Heart right ventricle (tissue), 16 donors: Measurements from ENCODE around the gene SHANK1. TPM values are rescaled to one million over a fixed set of nuclear protein-coding genes. Genes with fewer than 3 reads are reported as not detected.

Source experiments
- ATAC-seq, 8 donors: fragments of 200-7000 bp; cut with Tn5 transposase; one replicate each; pipeline ENCODE4 v1.9.1; 2020; ENCODE audit warnings: mild to moderate bottlenecking in 8 of 8, moderate library complexity in 8 of 8, moderate number of reproducible peaks in 1 of 8
- DNase-seq, 2 donors: peaks; one replicate each; pipeline ENCODE4 v3.0.0-alpha.2; 2020
- H3K27ac ChIP-seq, 10 donors: fragments of 200-600 bp; sonication (generic) in 2 of 10; one replicate each; pipeline versions ENCODE4 v1.5.0 to v1.8.0; 2020 to 2022; ENCODE audit warnings: mild to moderate bottlenecking in 3 of 10
- H3K27me3 ChIP-seq, 7 donors: fragments of 200-600 bp; one replicate each; pipeline ENCODE4 v1.8.0; 2021 to 2022; ENCODE audit warnings: mild to moderate bottlenecking in 2 of 7
- H3K36me3 ChIP-seq, 9 donors: fragments of 200-600 bp; sonication (generic) in 1 of 9; one replicate each; pipeline versions ENCODE4 v1.5.0 to v1.8.0; 2020 to 2022; ENCODE audit warnings: mild to moderate bottlenecking in 2 of 9
- H3K4me1 ChIP-seq, 9 donors: fragments of 200-600 bp; sonication (generic) in 1 of 9; one replicate each; pipeline versions ENCODE4 v1.5.0 to v1.8.0; 2020 to 2022; ENCODE audit warnings: mild to moderate bottlenecking in 4 of 9
- H3K4me3 ChIP-seq, 10 donors: fragments of 200-600 bp; sonication (generic) in 2 of 10; one replicate each; pipeline versions ENCODE4 v1.5.0 to v1.8.0; 2020 to 2022; ENCODE audit warnings: mild to moderate bottlenecking in 7 of 10, moderate library complexity in 2 of 10
- H3K9me3 ChIP-seq, 11 donors: fragments of 200-600 bp in 10 of 11; sonication (generic) in 2 of 11; one replicate each; pipeline versions ENCODE4 v1.5.0 to v1.8.0; 2013 to 2022; ENCODE audit warnings: mild to moderate bottlenecking in 2 of 11, control low read depth in 1 of 11, moderate library complexity in 1 of 11
- WGBS, 2 donors: extraction: QIAGEN DNeasy Blood & Tissue Kit; methylation state at CpG; one replicate each; pipeline ENCODE4 v1.1.7; 2013; ENCODE audit warnings: inconsistent platforms in 1 of 2; 5-methylcytosine and 5-hydroxymethylcytosine counted together
- intact Hi-C, 10 donors: fragments of 100-400 bp; cut with DNase I; formaldehyde crosslinking; loops; one replicate each; pipeline versions ENCODE4 v1.11.1 to v1.14.2; 2022
- polyA plus RNA-seq, 2 donors: library from polyadenylated mRNA; stranded (reverse); fragments of 200-250 nt; gene quantifications; one replicate each; pipeline ENCODE4 v1.2.3, GENCODE V29; 2013
- total RNA-seq, 10 donors: library from RNA; stranded (reverse); fragmentation: NEBNext Ultra II Directional in 3 of 10; extraction: Animal tissue kit (Norgen Biotek cat#: 25700) in 3 of 10; gene quantifications; one replicate each; pipeline versions ENCODE4 v1.2.1 to v1.2.4, GENCODE V29; 2021 to 2023
- TF ChIP-seq, protein P1 (sequence below), 9 donors: fragments of 200-600 bp; sonication (generic) in 2 of 9; IDR thresholded peaks; one replicate each; pipeline versions ENCODE4 v1.5.0 to v1.8.0; 2021 to 2022; ENCODE audit warnings: antibody characterized with exemption in 9 of 9, mild to moderate bottlenecking in 5 of 9, moderate library complexity in 1 of 9
- donor health status: Arrhythmogenic right ventricular cardiomyopathy.
- donor health status: ischemic (EF 13 %, LVEDD 7.1; RV severe dilation, severe dysfunction).
- donor health status: healthy with polysubstance abuse.
- donor health status: DM: no; HTN: yes; CAD: no.
- donor health status: DM: no; HTN: no; CAD: no.
- donor health status: ischemic (EF 25% LVEDD 6.9; RV normal size, moderate dysfunction).
- donor health status: ischemic (EF 25% LVEDD 5.7; RV mildly dilated, moderate dysfunction).
- donor health status: healthy.
- donor health status: DM: yes; HTN: yes; CAD: no.
- donor health status: Ischemic cardiomyopathy.
- donor health status: ischemic (EF 35%, LVEDD 5.7; RV mildly dilated, moderate dysfunction).
- donor health status: nonischemic (EF 11% LVEDD 7.7; RV severe dilation, severe dysfunction).
- donor health status: DM: yes; HTN: yes; CAD: no.
- donor health status: PGD.
- donor health status: ischemic (EF 29% LVEDD 5.4; RV normal size, mild dysfunction).
- donor health status: nonischemic (EF 23%, LVEDD 6.1; RV moderate dilation, normal function).

The SHANK1 gene
- total and polyA plus RNA-seq, 12 donors: 0.07 to 1.5 (median 0.37) TPM; not detected in 1

DNA sequence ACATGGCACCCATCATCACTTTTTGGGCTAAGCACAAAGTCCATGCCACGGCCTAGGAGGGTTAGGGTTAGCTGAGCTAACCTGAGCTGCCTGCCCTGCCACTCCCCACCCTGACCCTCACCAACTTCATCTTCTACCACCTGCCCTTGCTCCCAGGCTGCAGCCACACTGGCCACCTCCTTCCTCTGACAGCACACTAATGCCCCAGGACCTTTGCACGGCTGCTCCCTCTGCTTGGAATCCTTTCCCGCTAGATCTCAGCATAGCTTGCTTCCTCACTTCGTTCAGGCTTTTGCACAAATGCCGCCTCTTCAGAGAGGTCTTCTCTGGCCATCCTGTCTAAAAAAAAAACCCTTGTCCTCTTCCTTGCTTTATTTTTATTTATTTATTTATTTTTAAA is 13.2 kb downstream of the SHANK1 start:
- TF ChIP-seq, protein P1, sequence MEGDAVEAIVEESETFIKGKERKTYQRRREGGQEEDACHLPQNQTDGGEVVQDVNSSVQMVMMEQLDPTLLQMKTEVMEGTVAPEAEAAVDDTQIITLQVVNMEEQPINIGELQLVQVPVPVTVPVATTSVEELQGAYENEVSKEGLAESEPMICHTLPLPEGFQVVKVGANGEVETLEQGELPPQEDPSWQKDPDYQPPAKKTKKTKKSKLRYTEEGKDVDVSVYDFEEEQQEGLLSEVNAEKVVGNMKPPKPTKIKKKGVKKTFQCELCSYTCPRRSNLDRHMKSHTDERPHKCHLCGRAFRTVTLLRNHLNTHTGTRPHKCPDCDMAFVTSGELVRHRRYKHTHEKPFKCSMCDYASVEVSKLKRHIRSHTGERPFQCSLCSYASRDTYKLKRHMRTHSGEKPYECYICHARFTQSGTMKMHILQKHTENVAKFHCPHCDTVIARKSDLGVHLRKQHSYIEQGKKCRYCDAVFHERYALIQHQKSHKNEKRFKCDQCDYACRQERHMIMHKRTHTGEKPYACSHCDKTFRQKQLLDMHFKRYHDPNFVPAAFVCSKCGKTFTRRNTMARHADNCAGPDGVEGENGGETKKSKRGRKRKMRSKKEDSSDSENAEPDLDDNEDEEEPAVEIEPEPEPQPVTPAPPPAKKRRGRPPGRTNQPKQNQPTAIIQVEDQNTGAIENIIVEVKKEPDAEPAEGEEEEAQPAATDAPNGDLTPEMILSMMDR (IDR thresholded peaks at IDR 0.05): no peak
- Histone ChIP-seq H3K27ac (no peak overlapping the region), H3K4me3 (no peak overlapping the region), H3K27me3 (peaks cover 5 to 70% (median 48%) of the 10 kb centered on the region in 7 donors), H3K9me3 (no peaks in the 10 kb centered on the region), H3K36me3 (no peaks in the 10 kb centered on the region), H3K4me1 (no peaks in the 10 kb centered on the region)
- intact Hi-C loops: loop anchor here in 4 of 10 donors (5.0 to 10.0 kb wide), 2 partner anchors 78 to 216 kb away; no protein-coding TSS in a partner anchor
- ATAC-seq (no peak), DNase-seq (no peak)
- 63 to 66% methylated on average over 5 of the region's 5 CpGs for WGBS, 2 donors

DNA sequence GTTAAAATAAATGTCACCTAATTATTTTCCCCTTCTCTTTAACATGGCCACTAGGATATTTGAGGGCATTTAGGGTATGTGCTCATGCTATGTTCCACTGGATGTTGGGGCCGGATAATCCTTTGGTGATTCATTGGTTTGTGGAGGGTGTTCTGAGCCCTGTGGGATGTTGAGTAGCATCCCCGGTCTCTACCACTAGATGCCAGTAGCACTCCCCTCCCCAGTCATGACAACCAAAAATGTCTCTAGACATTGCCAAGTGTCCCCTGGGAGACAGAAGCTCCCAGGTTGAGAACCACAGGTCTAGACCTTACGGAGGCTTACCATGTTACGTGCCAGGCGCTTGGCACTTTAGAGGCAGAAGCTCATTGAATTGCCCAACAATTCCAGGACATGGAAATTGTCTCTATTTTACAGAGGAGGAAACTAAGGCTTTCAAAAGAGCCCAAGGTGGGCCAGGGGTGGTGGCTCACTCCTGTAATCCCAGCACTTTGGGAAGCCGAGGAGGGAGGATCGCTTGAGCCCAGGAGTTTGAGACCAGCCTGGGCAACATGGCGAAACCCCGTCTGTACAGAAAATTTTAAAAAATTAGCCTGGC is 14.1 kb downstream of the SHANK1 start:
- H3K4me3 ChIP-seq: no peak overlapping the region
- DNase-seq (no peak), ATAC-seq (peak in 3 of 8 donors; percentile 42 to 58 (median 44))
- H3K27me3 ChIP-seq: peaks cover 5 to 72% (median 46%) of the 10 kb centered on the region in 7 donors
- intact Hi-C loops: loop anchor here in 4 of 10 donors (2.0 to 10.0 kb wide), 3 partner anchors 77 to 217 kb away; no protein-coding TSS in a partner anchor
- no peaks in the 10 kb centered on the region for H3K9me3 ChIP-seq
- 34 to 40% methylated on average over 9 of the region's 9 CpGs for WGBS, 2 donors
- H3K4me1 ChIP-seq: no peaks in the 10 kb centered on the region
- TF ChIP-seq, protein P1 (IDR thresholded peaks at IDR 0.05): peak; percentile 13 to 70 (median 51)
- no peaks in the 10 kb centered on the region for H3K36me3 ChIP-seq
- H3K27ac ChIP-seq: no peak overlapping the region

DNA sequence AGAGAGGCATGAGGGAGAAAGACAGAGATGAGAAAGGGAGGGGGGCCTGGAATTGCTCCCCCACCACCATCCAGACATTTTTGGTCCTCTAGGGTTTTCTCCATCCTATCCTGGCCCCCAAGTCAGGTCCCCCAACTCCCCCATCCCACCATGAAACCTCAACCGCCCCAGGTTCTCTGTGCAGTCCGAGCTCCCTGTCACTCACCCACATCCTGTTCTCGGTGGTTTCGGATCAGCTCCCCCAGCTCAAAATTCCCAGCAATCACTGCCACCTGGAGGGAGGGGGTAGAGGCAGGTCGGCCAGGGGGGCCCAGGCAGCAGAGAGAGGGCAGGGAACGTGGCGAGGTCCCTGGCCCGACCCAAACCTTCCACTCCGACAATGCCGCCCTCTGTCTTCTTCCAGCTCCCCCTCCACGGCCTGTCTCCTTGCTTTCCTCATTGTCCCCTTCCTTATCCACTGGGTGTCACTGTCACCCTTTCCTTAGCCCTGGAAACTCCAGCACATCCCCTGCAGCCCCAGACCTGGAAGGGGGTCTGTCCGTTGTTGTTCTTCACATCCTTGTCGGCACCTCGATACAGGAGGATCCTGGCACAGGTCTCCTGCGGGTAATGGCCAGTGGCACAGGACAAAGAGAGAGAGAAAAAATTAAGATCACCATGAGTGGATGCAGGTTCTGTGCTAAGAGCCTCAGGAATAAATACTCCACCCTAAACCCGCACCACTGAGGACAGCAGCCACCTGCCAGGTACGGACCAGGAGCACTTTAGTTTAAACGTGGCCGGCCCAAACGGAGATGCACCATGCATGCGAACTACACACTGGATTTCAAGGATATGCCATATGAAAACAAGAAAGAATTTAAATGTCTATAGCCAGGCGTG is 15.4 kb downstream of the SHANK1 start:
- no peak for ATAC-seq
- intact Hi-C loops: loop anchor here in 4 of 10 donors (2.0 to 10.0 kb wide), 2 partner anchors 79 to 81 kb away; no protein-coding TSS in a partner anchor

More for the DNA sequence above, 15.4 kb downstream of the SHANK1 start:
- Histone ChIP-seq H3K4me3 (no peak overlapping the region), H3K27ac (no peak overlapping the region), H3K4me1 (no peaks in the 10 kb centered on the region), H3K36me3 (no peaks in the 10 kb centered on the region), H3K9me3 (no peaks in the 10 kb centered on the region), H3K27me3 (peaks cover 5 to 64% (median 41%) of the 10 kb centered on the region in 7 donors)
- 37 to 40% methylated on average over 21 to 22 of the region's 22 CpGs for WGBS, 2 donors
- DNase-seq: no peak
- TF ChIP-seq, protein P1 (IDR thresholded peaks at IDR 0.05): peak in 1 of 9 donors; percentile 30
